GM21717 (cell line): ENCODE data around the gene ITGA5.
"Not testable (repeated sequence)": the region's sequence is repeated elsewhere in the genome, so short reads cannot be mapped to it uniquely, and the experiment has no call there.

Experiments
- ATAC-seq: cut with Tn5 transposase; IDR thresholded peaks from one replicate; pipeline ENCODE4 v1.9.1; 2021; ENCODE audit warnings: mild to moderate bottlenecking, moderate library complexity; ENCODE audit not compliant: unreplicated experiment

The ITGA5 gene

GRCh38 chr12:54356228-54356627 is 62.8 kb downstream of the ITGA5 start:
- no peak for ATAC-seq

DNA sequence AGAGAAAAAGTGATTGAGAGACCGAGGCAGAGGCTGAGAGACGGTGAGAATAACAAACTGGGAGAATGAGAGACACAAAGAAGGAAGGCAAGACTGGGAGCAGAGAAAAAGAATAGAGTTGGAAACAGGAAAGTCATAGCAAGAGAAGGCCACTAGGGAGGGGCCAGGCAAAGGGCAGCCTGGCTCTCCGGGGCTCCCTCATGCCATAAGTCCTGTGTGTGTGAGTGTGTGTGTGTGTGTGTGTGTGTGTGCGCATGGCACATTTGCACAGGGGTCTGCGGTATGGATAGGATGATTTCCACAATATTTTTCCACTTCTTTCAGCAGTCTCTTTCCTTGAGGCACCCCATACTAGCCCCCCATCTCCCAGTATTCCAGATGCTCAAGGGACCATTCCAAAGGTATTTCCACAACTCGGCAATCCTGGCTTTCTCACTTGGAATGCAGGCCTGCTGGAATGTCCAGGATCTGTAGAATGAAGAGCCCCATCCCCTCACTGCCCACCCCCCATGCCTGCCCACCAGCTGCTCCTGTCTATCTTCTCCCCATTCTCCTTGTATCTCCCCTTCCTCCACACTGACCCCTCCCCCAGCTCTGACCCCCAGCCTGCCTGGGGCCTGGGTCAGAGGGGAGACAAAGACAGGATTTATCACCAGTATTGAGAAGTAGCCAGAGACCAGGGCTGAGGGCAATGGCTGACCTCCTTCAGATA is 63.8 kb downstream of the ITGA5 start:
- no peak for ATAC-seq

DNA sequence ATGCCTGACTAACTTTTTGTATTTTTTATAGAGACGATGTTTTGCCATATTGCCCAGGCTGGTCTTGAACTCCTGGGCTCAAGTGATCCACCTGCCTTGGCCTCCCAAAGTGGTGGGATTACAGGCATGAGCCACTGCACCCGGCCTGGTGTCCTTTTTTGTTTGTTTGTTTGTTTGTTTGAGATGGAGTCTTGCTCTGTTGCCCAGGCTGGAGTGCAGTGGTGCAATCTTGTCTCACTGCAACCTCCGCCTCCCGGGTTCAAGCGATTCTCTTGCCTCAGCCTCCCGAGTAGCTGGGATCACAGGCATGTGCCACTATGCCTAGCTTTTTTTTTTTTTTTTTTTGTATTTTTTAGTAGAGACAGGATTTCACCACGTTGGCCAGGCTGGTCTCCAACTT is 64.8 kb downstream of the ITGA5 start:
- not testable (repeated sequence) for ATAC-seq

- ATAC-seq = no peak
Measured at GRCh38 chr12:54352891-54353874, 65.9 kb downstream of the ITGA5 start.

- no peak for ATAC-seq
Measured at GRCh38 chr12:54352022-54352531, 67.0 kb downstream of the ITGA5 start.

DNA sequence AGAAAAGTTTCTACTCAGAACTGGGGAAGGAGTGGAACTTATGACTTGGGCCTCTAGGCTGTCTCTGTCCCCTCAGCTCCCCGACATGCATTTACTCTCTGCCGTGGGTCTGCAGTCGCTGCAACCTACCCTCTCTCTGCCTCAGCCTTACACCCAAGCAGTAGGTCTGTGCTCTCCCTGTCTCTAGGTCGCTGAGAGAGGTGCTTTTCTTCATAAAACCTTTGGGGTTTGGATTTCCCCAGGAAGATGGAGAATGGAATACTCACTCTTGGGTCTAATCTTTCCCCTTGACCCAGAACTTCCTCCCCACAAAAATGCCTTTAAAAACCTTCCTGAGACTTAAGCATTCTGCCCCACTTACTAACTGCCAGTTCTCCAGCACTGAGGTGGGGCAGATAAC is 67.7 kb downstream of the ITGA5 start:
- no peak for ATAC-seq

- ATAC-seq = no peak
Measured at GRCh38 chr12:54350743-54351142, 68.3 kb downstream of the ITGA5 start.

DNA sequence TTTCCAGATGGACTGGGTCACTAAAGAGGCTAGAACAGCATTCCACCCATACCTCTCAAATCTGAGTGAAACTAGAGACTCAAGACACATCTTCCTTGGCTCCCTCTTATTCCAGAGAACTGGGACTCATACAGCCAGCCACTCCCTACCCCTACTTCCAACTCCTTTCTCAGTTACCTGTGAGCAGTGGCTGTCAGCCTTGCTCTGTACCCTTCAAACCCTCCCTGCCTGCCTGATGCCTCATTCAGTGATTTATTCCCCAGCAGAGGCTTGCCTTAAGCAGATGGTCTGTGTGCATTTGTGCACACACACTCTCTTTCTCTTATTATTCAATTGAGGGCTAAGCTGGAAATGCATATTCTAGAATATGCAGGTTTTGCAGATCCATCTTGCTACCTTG is 69.4 kb downstream of the ITGA5 start:
- no peak for ATAC-seq

DNA sequence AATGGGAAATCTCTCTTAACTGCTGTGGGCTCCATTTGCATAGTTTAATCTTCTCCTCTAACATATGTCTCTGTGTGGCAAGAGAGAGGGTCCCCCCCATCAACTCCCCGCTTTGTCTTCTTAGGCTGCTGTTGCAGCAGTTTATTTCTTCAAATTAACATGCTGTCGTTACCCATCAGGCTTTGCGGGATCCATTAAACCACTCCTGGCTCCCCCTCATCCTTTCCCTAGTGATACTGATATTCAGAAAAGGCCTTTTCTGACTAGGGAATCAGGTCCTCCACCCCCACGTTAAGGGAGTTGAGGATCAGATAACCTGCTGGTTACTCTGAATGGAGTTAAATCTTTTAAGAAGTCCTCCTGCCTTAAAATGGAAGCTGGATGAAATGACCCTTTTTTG is 70.0 kb downstream of the ITGA5 start:
- ATAC-seq = no peak
